IMR-90 (cell line): ENCODE measurements around the gene RNPEPL1. TPM values are rescaled to one million over a fixed set of nuclear protein-coding genes. Genes with fewer than 3 reads are reported as not detected.

Source experiments
- ATAC-seq: fragments of 200-7000 bp; cut with Tn5 transposase; 2 replicates; pipeline ENCODE4 v1.9.1; 2020; ENCODE audit warnings: low read depth, mild to moderate bottlenecking, moderate library complexity
- BruUV-seq: library from RNA; stranded (reverse); fragments of 400-500 nt; replicated peaks from 2 replicates; lab custom pipeline; 2021; lab: Mats Ljungman, UMichigan
- CTCF ChIA-PET: fragments of 300-600 bp; formaldehyde crosslinking; extraction: SDS; loops from one replicate; lab custom pipeline; 2021; ENCODE audit warnings: antibody characterized with exemption; lab: Yijun Ruan, JAX
- POLR2A ChIA-PET: fragments of 300-600 bp; sonication (Branson Sonifier 250); formaldehyde crosslinking; loops from one replicate; lab custom pipeline; 2022; ENCODE audit warnings: antibody characterized with exemption; ENCODE audit not compliant: unreplicated experiment; lab: Charles Lee
- DNase-seq: peaks from one replicate; pipeline ENCODE4 v3.0.0; 2013
- H2AFZ ChIP-seq: replicated peaks from 2 replicates; pipeline ENCODE3; 2013; ENCODE audit warnings: low read length, mild to moderate bottlenecking; ENCODE audit not compliant: poor library complexity
- H2AK5ac ChIP-seq: 2 replicates; pipeline ENCODE4 v1.6.1; 2013; ENCODE audit warnings: low read depth, low read length, inconsistent platforms
- H2AK9ac ChIP-seq: replicated peaks from 2 replicates; pipeline ENCODE3; 2013; ENCODE audit warnings: mild to moderate bottlenecking, low read depth, low read length, moderate library complexity; ENCODE audit not compliant: poor library complexity
- H2BK120ac ChIP-seq: 2 replicates; pipeline ENCODE4 v1.6.1; 2013; ENCODE audit warnings: low read depth, low read length, inconsistent platforms
- H2BK15ac ChIP-seq: 3 replicates; pipeline ENCODE4 v1.6.1; 2013; ENCODE audit warnings: low read depth, low read length, inconsistent platforms
- H2BK20ac ChIP-seq: 2 replicates; pipeline ENCODE4 v1.6.1; 2013; ENCODE audit warnings: low read depth, mild to moderate bottlenecking, inconsistent platforms, low read length, moderate library complexity
- H2BK5ac ChIP-seq: 2 replicates; pipeline ENCODE4 v1.6.1; 2013; ENCODE audit warnings: mild to moderate bottlenecking, low read depth, low read length, inconsistent platforms; ENCODE audit not compliant: poor library complexity, severe bottlenecking
- H3K14ac ChIP-seq: replicated peaks from 2 replicates; pipeline ENCODE4 v1.6.1; 2013; ENCODE audit warnings: low read depth, low read length, inconsistent platforms
- H3K18ac ChIP-seq: 2 replicates; pipeline ENCODE4 v1.6.1; 2013; ENCODE audit warnings: low read depth, low read length, control low read depth
- H3K23ac ChIP-seq: 2 replicates; pipeline ENCODE4 v1.6.1; 2013; ENCODE audit warnings: low read depth, low read length, inconsistent platforms
- H3K27ac ChIP-seq: 2 replicates; pipeline ENCODE4 v1.5.1; 2013; ENCODE audit warnings: mild to moderate bottlenecking, control low read depth, low read length; ENCODE audit not compliant: insufficient read depth
- H3K27me3 ChIP-seq: 2 replicates; pipeline ENCODE4 v1.6.1; 2013; ENCODE audit warnings: low read length; ENCODE audit not compliant: control insufficient read depth, insufficient read depth
- H3K36me3 ChIP-seq: 2 replicates; pipeline ENCODE4 v1.6.1; 2013; ENCODE audit warnings: low read length, mixed read lengths; ENCODE audit not compliant: control insufficient read depth, insufficient read depth
- H3K4ac ChIP-seq: 2 replicates; pipeline ENCODE4 v1.6.1; 2013; ENCODE audit warnings: low read depth, low read length, inconsistent platforms
- H3K4me1 ChIP-seq: 2 replicates; pipeline ENCODE4 v1.6.1; 2013; ENCODE audit warnings: low read length, mixed read lengths; ENCODE audit not compliant: control insufficient read depth, insufficient read depth
- H3K4me2 ChIP-seq: 2 replicates; pipeline ENCODE4 v1.6.1; 2013; ENCODE audit warnings: low read depth, mild to moderate bottlenecking, control low read depth, low read length, moderate library complexity
- H3K4me3 ChIP-seq: 2 replicates; pipeline ENCODE4 v1.5.1; 2013; ENCODE audit warnings: low read depth, mild to moderate bottlenecking, control low read depth, low read length, moderate library complexity; ENCODE audit not compliant: insufficient read depth
- H3K56ac ChIP-seq: 2 replicates; pipeline ENCODE4 v1.6.1; 2013; ENCODE audit warnings: low read length, inconsistent platforms; ENCODE audit not compliant: insufficient read depth; ENCODE audit errors: extremely low read depth
- H3K79me1 ChIP-seq, 2 experiments: 2 replicates each; pipeline ENCODE4 v1.6.1; 2013; ENCODE audit warnings: low read length in 2 of 2, inconsistent platforms in 1 of 2, low read depth in 1 of 2
- H3K9ac ChIP-seq: 2 replicates; pipeline ENCODE4 v1.6.1; 2013; ENCODE audit warnings: low read depth, low read length, control low read depth
- H3K9me1 ChIP-seq: 2 replicates; pipeline ENCODE4 v1.6.1; 2013; ENCODE audit warnings: low read length, inconsistent platforms; ENCODE audit not compliant: insufficient read depth
- H3K9me3 ChIP-seq: 2 replicates; pipeline ENCODE4 v1.6.1; 2013; ENCODE audit warnings: low read length; ENCODE audit not compliant: control insufficient read depth, insufficient read depth
- H4K20me1 ChIP-seq: 2 replicates; pipeline ENCODE4 v1.6.1; 2013; ENCODE audit warnings: low read length, inconsistent platforms; ENCODE audit not compliant: insufficient read depth
- H4K5ac ChIP-seq: 2 replicates; pipeline ENCODE4 v1.6.1; 2013; ENCODE audit warnings: mild to moderate bottlenecking, low read depth, low read length, control low read depth
- H4K8ac ChIP-seq, 2 experiments: 2 replicates each; pipeline ENCODE4 v1.6.1; 2013; ENCODE audit warnings: low read depth in 2 of 2, low read length in 2 of 2, control low read depth in 1 of 2, inconsistent platforms in 1 of 2
- H4K91ac ChIP-seq: 2 replicates; pipeline ENCODE4 v1.6.1; 2013; ENCODE audit warnings: low read depth, low read length, inconsistent platforms; ENCODE audit not compliant: insufficient read depth
- MAZ ChIP-seq: IDR thresholded peaks from 2 replicates; pipeline ENCODE4 v1.6.1; 2012; ENCODE audit warnings: low read depth, mild to moderate bottlenecking, low read length, improper control_type of control experiment, moderate library complexity, borderline replicate concordance
- MXI1 ChIP-seq: IDR thresholded peaks from 2 replicates; pipeline ENCODE4 v1.6.1; 2012; ENCODE audit warnings: low read depth, mild to moderate bottlenecking, low read length, moderate library complexity, borderline replicate concordance
- NFE2L2 ChIP-seq: fragments of 150-350 bp; IDR thresholded peaks from 2 replicates; pipeline ENCODE4 v1.6.1; 2016; ENCODE audit warnings: low read depth, mild to moderate bottlenecking, low read length
- RFX5 ChIP-seq: IDR thresholded peaks from 2 replicates; pipeline ENCODE4 v1.8.0; 2012; ENCODE audit warnings: low read depth, mild to moderate bottlenecking, low read length, moderate library complexity
- WGBS, 2 experiments: methylation state at CpG; one replicate each; pipeline versions ENCODE4 v1.1.5 to v1.1.7; 2013; ENCODE audit warnings: missing lambda C conversion rate in 2 of 2; ENCODE audit not compliant: insufficient read length in 1 of 2; ENCODE audit errors: extremely low coverage in 2 of 2; 5-methylcytosine and 5-hydroxymethylcytosine counted together
- dilution Hi-C: fragments of 300-500 bp; cut with HindIII; formaldehyde crosslinking; loops from one replicate; pipeline ENCODE4 v1.14.3; 2018; ENCODE audit warnings: low sequenced_read_pairs; ENCODE audit not compliant: unreplicated experiment
- in situ Hi-C: fragments of 300-500 bp; cut with MboI; formaldehyde crosslinking; loops from 3 replicates; pipeline ENCODE4 v1.14.3; 2019; ENCODE audit warnings: low sequenced_read_pairs, inconsistent platforms, mixed read lengths
- intact Hi-C: fragments of 100-400 bp; cut with micrococcal nuclease; formaldehyde crosslinking; loops from 2 replicates; pipeline ENCODE4 v1.10.0; 2022
- polyA plus RNA-seq, 3 experiments: library from polyadenylated mRNA; depleted of rRNA; stranded (reverse); fragments of >200 nt; gene quantifications; 2 replicates each; pipeline ENCODE4 v1.2.3, GENCODE V29; 2012; ENCODE audit warnings: low replicate concordance in 1 of 3
- total RNA-seq: library from RNA; depleted of rRNA; stranded (reverse); fragments of >200 nt; gene quantifications from 2 replicates; pipeline ENCODE4 v1.2.3, GENCODE V29; 2012

RNPEPL1 gene
- total and polyA plus RNA-seq, 2 of the 4 experiments (the other 2 are of a cell fraction): 3.8 to 18.7 TPM

DNA sequence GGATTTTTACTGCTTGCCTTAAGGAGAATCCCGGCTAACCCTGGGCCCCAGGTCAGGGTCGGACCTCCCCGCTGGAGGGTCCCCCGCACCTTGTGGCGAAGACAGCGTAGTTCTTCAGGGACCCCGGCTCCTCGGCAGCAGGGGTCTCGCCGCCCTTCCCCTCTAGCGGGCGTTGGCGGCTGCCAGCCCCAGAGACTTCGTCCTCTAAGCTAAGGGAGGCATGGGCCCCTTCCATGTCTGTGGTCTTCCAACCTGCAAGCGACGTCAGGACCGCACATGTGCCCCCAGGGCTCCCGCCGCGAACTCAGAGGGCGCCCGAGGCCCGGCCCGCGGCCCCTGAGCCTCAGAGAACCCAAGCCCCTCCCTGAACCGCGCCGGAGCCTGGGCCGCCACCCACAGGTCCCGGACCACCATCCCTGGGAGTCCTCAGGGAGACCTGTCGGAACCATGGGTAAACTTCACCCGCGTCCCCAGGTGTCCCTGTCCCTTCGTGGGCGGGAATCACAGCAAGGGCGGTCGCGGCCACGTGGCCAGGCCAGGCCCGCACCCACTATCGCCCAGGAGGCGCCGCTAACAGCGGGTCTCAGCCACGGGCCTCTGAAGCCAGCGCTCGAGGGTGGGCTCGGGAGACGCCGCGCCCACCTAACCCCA lies 11.1 kb upstream of the RNPEPL1 start:
- Histone ChIP-seq H3K4me2 (peak overlapping the region; percentile 19; the same call in 1 of the 2 replicates), H2BK5ac (no peak overlapping the region), H2AK9ac (peak overlapping the region; percentile 58), H2BK120ac (no peak overlapping the region), H2AFZ (peak overlapping the region; percentile 74), H3K9me1 (peaks cover 26% of the 10 kb centered on the region), H3K56ac (no peak overlapping the region), H3K23ac (no peak overlapping the region), H3K4me1 (peaks cover 5% of the 10 kb centered on the region), H3K4me3 (peak overlapping the region; percentile 7; the same call in 1 of the 2 replicates), H4K91ac (no peak overlapping the region), H2AK5ac (no peak overlapping the region), H2BK20ac (no peak overlapping the region), H3K4ac (no peak overlapping the region), H4K5ac (no peak overlapping the region), H4K20me1 (peaks cover 26% of the 10 kb centered on the region), H3K36me3 (peaks cover 7% of the 10 kb centered on the region), H3K79me1 (peaks cover 29 to 58% of the 10 kb centered on the region in 2 experiments), H4K8ac (no peak overlapping the region), H3K9me3 (no peaks in the 10 kb centered on the region), H2BK15ac (no peak overlapping the region), H3K18ac (no peak overlapping the region), H3K14ac (no peak overlapping the region), H3K27me3 (no peaks in the 10 kb centered on the region), H3K9ac (no peak overlapping the region), H3K27ac (no peak overlapping the region)
- no TSS peak for BruUV-seq
- no peak; the same call in 1 of the 2 replicates for TF ChIP-seq MXI1
- TF ChIP-seq RFX5: no peak
- no peak for TF ChIP-seq MAZ
- TF ChIP-seq NFE2L2: no peak
- CTCF ChIA-PET: no interaction called here
- in situ Hi-C loops (no loop called here), intact Hi-C loops (no loop called here), dilution Hi-C loops (no loop called here)
- 24% methylated on average over 14 of the region's 51 CpGs; no CpG with 5 or more reads in 1 of the 2 experiments for WGBS, 2 experiments
- no peak for DNase-seq
- no peak for ATAC-seq
- POLR2A ChIA-PET: no interaction called here
